HCT116 (cell line): ENCODE measurements around the gene AHSA1. TPM values are rescaled to one million over a fixed set of nuclear protein-coding genes. Genes with fewer than 3 reads are reported as not detected.

Experiments used
- ATAC-seq: fragments of 200-7000 bp; cut with Tn5 transposase; 2 replicates; pipeline ENCODE4 v1.9.1; 2020; ENCODE audit warnings: mild to moderate bottlenecking, moderate library complexity
- BruUV-seq: library from RNA; stranded (reverse); fragments of 400-500 nt; replicated peaks from 2 replicates; lab custom pipeline; 2021; lab: Mats Ljungman, UMichigan
- CTCF ChIA-PET: fragments of 300-600 bp; sonication (Branson Sonifier 250); formaldehyde crosslinking; loops from one replicate; lab custom pipeline; 2021; ENCODE audit warnings: antibody characterized with exemption; lab: Charles Lee
- POLR2A ChIA-PET: fragments of 300-600, 350-600 bp; sonication (Branson Sonifier 250); formaldehyde crosslinking; loops from one replicate; lab custom pipeline; 2021; ENCODE audit warnings: antibody characterized with exemption; lab: Charles Lee
- RAD21 ChIA-PET, 2 experiments: fragments of 300-600 bp; sonication (Branson Sonifier 250); formaldehyde crosslinking; loops; one replicate each; lab custom pipeline; 2023; ENCODE audit warnings: low total read pairs in 2 of 2; ENCODE audit not compliant: uncharacterized antibody in 2 of 2, unreplicated experiment in 2 of 2, low non-redundant PET in 1 of 2; lab: Charles Lee
- DNase-seq: peaks from one replicate; pipeline ENCODE4 v3.0.0-alpha.2; 2010; ENCODE audit warnings: low read depth, low spot score
- H2AFZ ChIP-seq: fragments of 200-600 bp; shearing (Covaris generic), sonication (generic); 2 replicates; pipeline ENCODE4 v1.6.1; 2017; ENCODE audit warnings: low read depth, mixed run types, mixed read lengths, antibody characterized with exemption, low read length; ENCODE audit not compliant: poor library complexity, severe bottlenecking
- H3K27ac ChIP-seq: 2 replicates; pipeline ENCODE4 v1.5.1; 2012; ENCODE audit warnings: low read depth, low read length
- H3K27me3 ChIP-seq: fragments of 200-600 bp; sonication (generic); 2 replicates; pipeline ENCODE4 v1.6.1; 2016; ENCODE audit warnings: mixed run types, low read length, mixed read lengths; ENCODE audit not compliant: insufficient read depth
- H3K36me3 ChIP-seq, 2 experiments: fragments of 200-500 bp in 1 of 2; fragments of 200-600 bp in 1 of 2; sonication (Bioruptor generic) in 1 of 2; sonication (generic) in 1 of 2; 2 replicates each; pipeline versions ENCODE4 v1.5.1 to v1.6.1; 2014 to 2016; ENCODE audit warnings: low read length in 2 of 2, inconsistent platforms in 1 of 2, mixed read lengths in 1 of 2, mixed run types in 1 of 2; ENCODE audit not compliant: insufficient read depth in 2 of 2, control insufficient read depth in 1 of 2
- H3K4me1 ChIP-seq, 2 experiments: fragments of 200-600 bp in 1 of 2; sonication (generic) in 1 of 2; 2 replicates each; pipeline versions ENCODE4 v1.5.1 to v1.6.1; 2012 to 2017; ENCODE audit warnings: low read length in 2 of 2, inconsistent platforms in 1 of 2, mild to moderate bottlenecking in 1 of 2, mixed read lengths in 1 of 2, mixed run types in 1 of 2, moderate library complexity in 1 of 2; ENCODE audit not compliant: insufficient read depth in 2 of 2, control insufficient read depth in 1 of 2
- H3K4me2 ChIP-seq: fragments of 200-600 bp; sonication (generic); 2 replicates; pipeline ENCODE4 v1.6.1; 2017; ENCODE audit warnings: mixed run types, low read length, mixed read lengths
- H3K4me3 ChIP-seq, 2 experiments: fragments of 200-600 bp in 1 of 2; sonication (generic) in 1 of 2; replicated peaks in 1 of 2; 2 replicates each; pipeline ENCODE4 v1.5.1; 2011 to 2016; ENCODE audit warnings: low read length in 2 of 2, control low read depth in 1 of 2, low read depth in 1 of 2, mild to moderate bottlenecking in 1 of 2, mixed read lengths in 1 of 2, mixed run types in 1 of 2
- H3K79me2 ChIP-seq: fragments of 200-600 bp; sonication (generic); 2 replicates; pipeline ENCODE4 v1.6.1; 2017; ENCODE audit warnings: mild to moderate bottlenecking, mixed run types, low read length, moderate library complexity, mixed read lengths; ENCODE audit not compliant: insufficient read depth
- H3K9ac ChIP-seq: fragments of 200-600 bp; sonication (generic); 2 replicates; pipeline ENCODE4 v1.6.1; 2016; ENCODE audit warnings: low read length, mixed read lengths
- H3K9me2 ChIP-seq: fragments of 200-600 bp; sonication (generic), shearing (Covaris generic); 2 replicates; pipeline ENCODE4 v1.6.1; 2017; ENCODE audit warnings: mixed run types, mild to moderate bottlenecking, moderate library complexity; ENCODE audit not compliant: insufficient read depth
- H3K9me3 ChIP-seq, 2 experiments: fragments of 200-500 bp in 1 of 2; fragments of 200-600 bp in 1 of 2; sonication (Bioruptor generic) in 1 of 2; sonication (generic) in 1 of 2; 2 replicates each; pipeline ENCODE4 v1.6.1; 2014 to 2017; ENCODE audit warnings: low read length in 2 of 2, mixed read lengths in 2 of 2, inconsistent platforms in 1 of 2, low read depth in 1 of 2, mild to moderate bottlenecking in 1 of 2, mixed run types in 1 of 2, moderate library complexity in 1 of 2; ENCODE audit not compliant: control insufficient read depth in 1 of 2, insufficient read depth in 1 of 2
- H4K20me1 ChIP-seq: fragments of 200-600 bp; sonication (generic), shearing (Covaris generic); 2 replicates; pipeline ENCODE4 v1.6.1; 2017; ENCODE audit warnings: mixed run types, mild to moderate bottlenecking, moderate library complexity; ENCODE audit not compliant: insufficient read depth
- CEBPB ChIP-seq: IDR thresholded peaks from 2 replicates; pipeline ENCODE4 v1.6.1; 2012; ENCODE audit warnings: low read depth
- EGR1 ChIP-seq: IDR thresholded peaks from 2 replicates; pipeline ENCODE4 v1.6.1; 2012; ENCODE audit warnings: low read depth
- JUND ChIP-seq: IDR thresholded peaks from 2 replicates; pipeline ENCODE4 v1.6.1; 2012
- RAD21 ChIP-seq: IDR thresholded peaks from 2 replicates; pipeline ENCODE4 v1.6.1; 2012; ENCODE audit warnings: low read depth, mild to moderate bottlenecking
- SIN3A ChIP-seq: IDR thresholded peaks from 2 replicates; pipeline ENCODE4 v1.6.1; 2012; ENCODE audit warnings: low read depth
- YY1 ChIP-seq: IDR thresholded peaks from 2 replicates; pipeline ENCODE4 v1.6.1; 2011; ENCODE audit warnings: low read length, low read depth, moderate library complexity, mild to moderate bottlenecking; ENCODE audit not compliant: insufficient replicate concordance; ENCODE audit errors: extremely low read depth
- ZBTB33 ChIP-seq: IDR thresholded peaks from 2 replicates; pipeline ENCODE4 v1.6.1; 2011; ENCODE audit warnings: mild to moderate bottlenecking, low read length, moderate library complexity; ENCODE audit not compliant: insufficient replicate concordance; ENCODE audit errors: extremely low read depth
- intact Hi-C: fragments of 100-400 bp; cut with micrococcal nuclease; formaldehyde crosslinking; loops from 2 replicates; pipeline ENCODE4 v1.10.0; 2022
- total RNA-seq: library from RNA; stranded (reverse); gene quantifications from one replicate; pipeline ENCODE4 v1.2.1, GENCODE V29; 2021; ENCODE audit not compliant: unreplicated experiment
- TF ChIP-seq, protein P1 (sequence below): IDR thresholded peaks from 2 replicates; pipeline ENCODE4 v1.6.1; 2012; ENCODE audit warnings: low read depth

Gene AHSA1
- total RNA-seq, 1 experiment from 2014 or later = 222 TPM

- Histone ChIP-seq H3K36me3 (no peaks in the 10 kb centered on the region), H3K4me3 (no peak overlapping the region), H3K27me3 (no peaks in the 10 kb centered on the region), H3K9me2 (no peaks in the 10 kb centered on the region), H2AFZ (no peak overlapping the region), H3K4me2 (no peak overlapping the region), H3K9me3 (no peaks in the 10 kb centered on the region), H3K9ac (no peak overlapping the region), H3K27ac (no peak overlapping the region), H3K79me2 (no peaks in the 10 kb centered on the region), H3K4me1 (no peaks in the 10 kb centered on the region), H4K20me1 (no peaks in the 10 kb centered on the region)
- no peak for DNase-seq
- no peak for ATAC-seq
- ChIA-PET POLR2A (no interaction called here), CTCF (no interaction called here), RAD21 (no interaction called here)
- TF ChIP-seq, protein P1, sequence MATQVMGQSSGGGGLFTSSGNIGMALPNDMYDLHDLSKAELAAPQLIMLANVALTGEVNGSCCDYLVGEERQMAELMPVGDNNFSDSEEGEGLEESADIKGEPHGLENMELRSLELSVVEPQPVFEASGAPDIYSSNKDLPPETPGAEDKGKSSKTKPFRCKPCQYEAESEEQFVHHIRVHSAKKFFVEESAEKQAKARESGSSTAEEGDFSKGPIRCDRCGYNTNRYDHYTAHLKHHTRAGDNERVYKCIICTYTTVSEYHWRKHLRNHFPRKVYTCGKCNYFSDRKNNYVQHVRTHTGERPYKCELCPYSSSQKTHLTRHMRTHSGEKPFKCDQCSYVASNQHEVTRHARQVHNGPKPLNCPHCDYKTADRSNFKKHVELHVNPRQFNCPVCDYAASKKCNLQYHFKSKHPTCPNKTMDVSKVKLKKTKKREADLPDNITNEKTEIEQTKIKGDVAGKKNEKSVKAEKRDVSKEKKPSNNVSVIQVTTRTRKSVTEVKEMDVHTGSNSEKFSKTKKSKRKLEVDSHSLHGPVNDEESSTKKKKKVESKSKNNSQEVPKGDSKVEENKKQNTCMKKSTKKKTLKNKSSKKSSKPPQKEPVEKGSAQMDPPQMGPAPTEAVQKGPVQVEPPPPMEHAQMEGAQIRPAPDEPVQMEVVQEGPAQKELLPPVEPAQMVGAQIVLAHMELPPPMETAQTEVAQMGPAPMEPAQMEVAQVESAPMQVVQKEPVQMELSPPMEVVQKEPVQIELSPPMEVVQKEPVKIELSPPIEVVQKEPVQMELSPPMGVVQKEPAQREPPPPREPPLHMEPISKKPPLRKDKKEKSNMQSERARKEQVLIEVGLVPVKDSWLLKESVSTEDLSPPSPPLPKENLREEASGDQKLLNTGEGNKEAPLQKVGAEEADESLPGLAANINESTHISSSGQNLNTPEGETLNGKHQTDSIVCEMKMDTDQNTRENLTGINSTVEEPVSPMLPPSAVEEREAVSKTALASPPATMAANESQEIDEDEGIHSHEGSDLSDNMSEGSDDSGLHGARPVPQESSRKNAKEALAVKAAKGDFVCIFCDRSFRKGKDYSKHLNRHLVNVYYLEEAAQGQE = no peak
- TF ChIP-seq YY1 (no peak), SIN3A (no peak), JUND (no peak), EGR1 (no peak), ZBTB33 (no peak), CEBPB (no peak), RAD21 (no peak)
- BruUV-seq = no TSS peak
- intact Hi-C loops = no loop called here
Measured at GRCh38 chr14:77498984-77499527, 41.2 kb downstream of the AHSA1 start.
